MV-4-11 (cell line): ENCODE results near the gene CLDN12.

Experiments used
- DNase-seq: peaks from one replicate; lab custom pipeline; 2025; lab: John Stamatoyannopoulos, UW

The CLDN12 gene

GRCh38 chr7:90403174-90404113 is at the start of gene CLDN12:
TSS of gene CLDN12 (plus strand) at chr7:90403461. CDS start at chr7:90412677, 9,216 bp downstream.
- peak; percentile 98 for DNase-seq

GRCh38 chr7:90383422-90383821 is 19.8 kb upstream of the CLDN12 start:
- no peak for DNase-seq

- no peak for DNase-seq
Observed at GRCh38 chr7:90383861-90384260, 19.4 kb upstream of the CLDN12 start.

GRCh38 chr7:90384433-90384832 is 18.8 kb upstream of the CLDN12 start:
- DNase-seq = no peak

GRCh38 chr7:90387470-90388240 is 15.6 kb upstream of the CLDN12 start:
- no peak for DNase-seq

GRCh38 chr7:90390926-90391325 is 12.3 kb upstream of the CLDN12 start:
- no peak for DNase-seq

- no peak for DNase-seq
Observed at GRCh38 chr7:90391488-90391887, 11.8 kb upstream of the CLDN12 start.

GRCh38 chr7:90396420-90396819 is 6.8 kb upstream of the CLDN12 start:
- DNase-seq = no peak

GRCh38 chr7:90401989-90402388 is 1.3 kb upstream of the CLDN12 start:
- DNase-seq = no peak

GRCh38 chr7:90402785-90403173 is 482 bp upstream of the CLDN12 start:
- no peak for DNase-seq

GRCh38 chr7:90404777-90405176 is 1.5 kb downstream of the CLDN12 start:
- no peak for DNase-seq

- no peak for DNase-seq
Observed at GRCh38 chr7:90407484-90407821, 4.2 kb downstream of the CLDN12 start.

- no peak for DNase-seq
Observed at GRCh38 chr7:90408142-90408541, 4.9 kb downstream of the CLDN12 start.

- no peak for DNase-seq
Observed at GRCh38 chr7:90409667-90410066, 6.4 kb downstream of the CLDN12 start.

- DNase-seq = no peak
Observed at GRCh38 chr7:90411510-90411909, 8.2 kb downstream of the CLDN12 start.

GRCh38 chr7:90412458-90413184 is 9.4 kb downstream of the CLDN12 start:
- DNase-seq = no peak

- DNase-seq = no peak
Observed at GRCh38 chr7:90413185-90413528, 9.9 kb downstream of the CLDN12 start.

- no peak for DNase-seq
Observed at GRCh38 chr7:90421651-90422050, 18.4 kb downstream of the CLDN12 start.

- no peak for DNase-seq
Observed at GRCh38 chr7:90424720-90425119, 21.5 kb downstream of the CLDN12 start.

GRCh38 chr7:90425376-90425775 is 22.1 kb downstream of the CLDN12 start:
- no peak for DNase-seq

- no peak for DNase-seq
Observed at GRCh38 chr7:90430614-90431460, 27.6 kb downstream of the CLDN12 start.

- no peak for DNase-seq
Observed at GRCh38 chr7:90432752-90433151, 29.5 kb downstream of the CLDN12 start.
